GM19468 (cell line): ENCODE data around the gene WWTR1.

Experiments
- ATAC-seq: cut with Tn5 transposase; IDR thresholded peaks from one replicate; pipeline ENCODE4 v1.9.1; 2021; ENCODE audit warnings: mild to moderate bottlenecking, moderate library complexity, moderate number of reproducible peaks; ENCODE audit not compliant: unreplicated experiment; ENCODE audit errors: extremely low read depth

WWTR1 gene

DNA sequence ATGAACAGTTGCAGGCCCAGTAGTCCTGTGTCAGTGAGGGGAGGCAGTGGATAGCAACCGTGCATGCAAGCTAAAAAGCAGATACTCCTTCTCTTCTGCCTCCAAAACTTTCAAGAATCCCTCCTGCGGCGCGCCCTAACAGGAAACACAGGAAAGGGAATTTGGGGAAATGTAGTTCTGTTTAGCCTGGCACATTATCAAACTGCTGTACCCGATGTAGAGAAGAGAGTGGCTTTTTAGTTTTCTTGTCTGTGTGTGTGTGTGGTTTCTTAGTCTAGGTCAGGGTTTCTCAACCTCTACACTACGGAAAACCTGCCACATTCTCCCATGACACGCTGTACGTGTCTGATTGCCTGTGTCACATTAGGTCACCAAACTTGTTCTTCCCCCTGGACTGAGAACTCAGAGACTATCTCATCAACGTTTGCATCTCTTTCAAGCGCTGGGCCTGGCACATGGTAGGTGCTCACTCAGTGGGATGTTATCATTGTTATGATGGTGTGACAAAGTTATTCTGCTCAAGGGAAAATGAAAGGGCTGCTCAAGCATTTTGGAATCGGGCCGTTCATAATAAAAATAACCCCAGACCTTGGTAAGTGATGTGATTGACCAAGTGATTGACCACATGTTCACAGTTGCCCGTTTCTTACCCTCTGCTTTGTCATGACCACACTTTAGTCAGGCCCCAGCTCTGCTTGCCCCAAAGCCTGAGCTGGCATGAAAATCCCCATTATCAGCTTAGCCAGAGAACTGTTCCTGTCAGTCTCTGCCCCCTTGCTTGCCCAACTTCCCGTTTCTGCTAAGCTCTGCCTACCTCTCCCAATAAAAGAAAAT lies 150.1 kb downstream of the WWTR1 start:
- no peak for ATAC-seq

- ATAC-seq, result no peak
Observed at GRCh38 chr3:149506965-149507364, 150.9 kb downstream of the WWTR1 start.

GRCh38 chr3:149506540-149506939 lies 151.3 kb downstream of the WWTR1 start:
- ATAC-seq, result no peak

DNA sequence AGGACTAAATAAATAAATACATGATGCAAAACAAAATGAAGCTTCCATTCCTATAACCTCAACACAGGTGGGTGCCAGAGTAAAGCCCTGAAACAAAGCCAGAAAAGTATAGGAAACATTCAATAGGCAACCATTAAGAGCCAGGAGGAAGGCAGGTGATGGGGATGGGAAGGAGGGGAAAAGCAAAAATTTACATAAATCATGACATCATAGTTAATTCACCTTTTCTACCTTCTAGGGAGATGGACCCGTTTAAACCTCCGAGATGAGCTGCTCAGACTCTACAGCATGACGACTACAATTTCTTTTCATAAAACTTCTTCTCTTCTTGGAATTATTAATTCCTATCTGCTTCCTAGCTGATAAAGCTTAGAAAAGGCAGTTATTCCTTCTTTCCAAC lies 155.4 kb downstream of the WWTR1 start:
- ATAC-seq, result no peak

- ATAC-seq, result no peak
Observed at GRCh38 chr3:149501524-149501923, 156.3 kb downstream of the WWTR1 start.

GRCh38 chr3:149497966-149498670 lies 159.7 kb downstream of the WWTR1 start:
- ATAC-seq, result no peak

DNA sequence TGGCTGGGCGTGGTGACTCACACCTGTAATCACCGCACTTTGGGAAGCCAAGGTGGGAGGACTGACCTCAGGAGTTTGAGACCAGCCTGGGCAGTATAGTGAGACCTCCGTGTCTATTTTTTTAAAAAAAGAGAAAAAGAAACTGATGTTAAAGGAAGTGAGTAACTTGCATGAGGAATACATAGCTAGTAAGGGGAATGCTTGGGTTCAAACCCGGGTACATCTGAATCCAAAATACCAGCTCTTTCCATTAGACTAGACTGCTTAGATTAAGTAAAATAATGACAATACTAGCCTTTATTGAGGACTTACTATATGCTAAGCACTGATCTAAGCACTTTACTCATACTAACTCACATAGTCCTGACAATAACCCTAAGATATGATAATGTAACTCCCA lies 160.9 kb downstream of the WWTR1 start:
- no peak for ATAC-seq

DNA sequence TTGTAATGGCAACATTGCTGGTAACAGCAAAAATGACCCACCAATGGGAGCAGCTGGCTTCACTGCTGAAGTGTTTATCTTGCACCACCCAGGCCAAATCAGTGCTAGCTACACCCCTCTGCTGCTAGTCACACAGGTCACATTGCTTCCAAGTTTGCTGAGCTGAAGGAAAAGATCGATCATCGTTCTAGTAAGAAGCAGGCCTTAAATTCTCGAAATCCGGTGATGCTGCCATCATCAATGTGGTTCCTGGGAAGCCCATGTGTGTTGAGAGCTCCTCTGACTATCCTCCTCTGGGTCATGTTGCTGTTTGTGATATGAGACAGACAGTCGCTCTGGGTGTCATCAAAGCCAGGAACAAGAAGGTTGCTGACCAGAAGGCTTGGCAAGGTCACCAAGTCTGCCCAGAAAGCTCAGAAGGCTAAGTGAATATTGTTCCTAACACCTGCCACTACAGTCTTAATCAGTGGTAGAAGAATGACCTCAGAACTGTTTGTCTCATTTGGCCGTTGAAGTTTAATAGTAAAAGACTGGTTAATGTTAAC lies 162.2 kb downstream of the WWTR1 start:
- no peak for ATAC-seq

GRCh38 chr3:149494759-149495580 lies 162.9 kb downstream of the WWTR1 start:
- no peak for ATAC-seq

DNA sequence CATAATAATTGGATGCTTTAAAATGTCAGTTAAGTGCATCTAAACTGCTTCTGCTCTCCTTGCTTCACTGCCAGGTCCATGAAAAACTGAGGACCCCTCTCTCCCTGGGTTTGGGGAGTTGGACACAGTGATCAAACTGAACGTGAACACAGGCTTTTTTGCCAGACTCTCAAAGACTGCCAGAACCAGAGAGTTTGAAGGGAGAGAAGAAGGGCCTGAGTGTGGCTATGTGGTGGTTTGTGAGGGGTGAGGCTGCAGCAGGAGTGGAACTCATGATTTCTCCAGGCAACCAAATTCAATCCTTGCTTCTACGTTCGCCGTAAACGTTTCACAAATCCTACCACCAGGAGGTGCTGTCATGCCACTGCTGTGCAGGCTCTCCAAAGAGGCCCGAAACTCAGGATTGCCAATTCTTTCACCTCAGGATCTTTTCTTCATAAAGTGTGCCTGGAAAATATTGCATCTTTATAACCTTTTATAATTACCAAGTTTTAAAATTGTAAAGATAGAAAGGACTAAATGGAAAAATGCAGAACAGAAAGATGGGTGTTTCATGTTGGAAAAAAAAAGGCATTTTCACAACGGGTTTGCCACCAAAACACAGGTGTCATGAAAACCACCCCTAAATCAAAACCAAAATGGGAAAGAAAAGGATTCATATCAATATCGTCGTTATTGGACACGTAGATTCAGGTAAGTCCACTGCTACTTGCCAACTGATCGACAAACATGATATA lies 163.6 kb downstream of the WWTR1 start:
- no peak for ATAC-seq

GRCh38 chr3:149493315-149494021 lies 164.4 kb downstream of the WWTR1 start:
- no peak for ATAC-seq

GRCh38 chr3:149490260-149490971 lies 167.4 kb downstream of the WWTR1 start:
- ATAC-seq, result no peak

GRCh38 chr3:149489060-149489690 lies 168.7 kb downstream of the WWTR1 start:
- no peak for ATAC-seq

DNA sequence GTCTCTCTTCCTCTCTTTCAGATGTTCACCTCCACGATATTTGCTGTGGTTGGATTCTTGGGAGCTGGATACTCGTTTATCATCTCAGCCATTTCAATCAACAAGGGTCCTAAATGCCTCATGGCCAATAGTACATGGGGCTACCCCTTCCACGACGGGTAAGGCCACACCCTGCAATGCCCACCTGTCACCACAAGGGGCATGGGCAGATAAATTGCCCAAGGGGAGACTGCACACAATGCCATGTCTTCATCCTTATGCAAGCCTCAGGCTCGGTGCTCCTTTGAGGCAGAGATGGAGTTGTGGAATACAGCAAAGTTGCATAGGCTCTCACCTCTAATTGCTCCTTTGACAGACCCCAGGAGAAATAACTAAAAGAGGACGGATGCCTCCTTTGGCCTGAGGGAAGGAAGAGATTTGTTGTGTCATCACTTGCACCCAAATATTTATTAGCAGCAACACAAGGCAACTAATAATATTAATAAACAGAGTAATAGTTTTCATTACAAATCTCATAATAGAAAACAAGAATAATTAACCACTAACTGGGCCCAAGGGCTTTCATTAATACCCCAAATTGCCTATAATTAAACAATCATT lies 170.1 kb downstream of the WWTR1 start:
- no peak for ATAC-seq

DNA sequence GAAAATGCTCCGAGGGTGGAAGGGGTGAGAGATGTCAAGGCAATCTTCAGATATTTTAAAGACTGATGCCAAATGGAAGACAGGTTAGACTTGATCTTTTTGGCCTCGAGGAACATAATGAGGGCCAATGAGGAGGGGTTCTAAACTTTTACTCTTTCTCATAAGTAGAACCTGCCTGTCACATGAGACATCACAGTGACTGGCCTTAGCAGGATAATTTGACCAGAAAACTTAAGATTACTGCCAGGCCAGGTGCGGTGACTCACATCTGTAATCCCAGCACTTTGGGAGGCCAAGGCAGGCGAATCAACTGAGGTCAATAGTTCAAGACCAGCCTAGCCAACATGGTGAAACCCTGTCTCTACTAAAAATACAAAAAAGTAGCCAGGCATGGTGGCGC lies 171.1 kb downstream of the WWTR1 start:
- ATAC-seq, result no peak

GRCh38 chr3:149481491-149481890 lies 176.3 kb downstream of the WWTR1 start:
- ATAC-seq, result no peak

- ATAC-seq, result no peak
Observed at GRCh38 chr3:149481056-149481455, 176.8 kb downstream of the WWTR1 start.
